Fibroblast of lung (primary cell): ENCODE data around the gene TAGLN2. TPM values are rescaled to one million over a fixed set of nuclear protein-coding genes. Genes with fewer than 3 reads are reported as not detected.

ENCODE experiments used
- DNase-seq, 2 donors: peaks; one replicate each; pipeline versions ENCODE4 v3.0.0 to v3.0.0-alpha.2; 2010; ENCODE audit warnings: low read depth in 2 of 2
- H2AFZ ChIP-seq: 2 replicates; pipeline ENCODE4 v1.5.1; 2012; ENCODE audit warnings: low read length, control low read depth, inconsistent platforms
- H3K27ac ChIP-seq: 2 replicates; pipeline ENCODE4 v1.5.1; 2011; ENCODE audit warnings: low read length, control low read depth; ENCODE audit not compliant: insufficient read depth
- H3K27me3 ChIP-seq: 2 replicates; pipeline ENCODE4 v1.5.1; 2011; ENCODE audit warnings: mild to moderate bottlenecking, low read length; ENCODE audit not compliant: control insufficient read depth, insufficient read depth
- H3K36me3 ChIP-seq: 2 replicates; pipeline ENCODE4 v1.5.1; 2011; ENCODE audit warnings: low read length; ENCODE audit not compliant: control insufficient read depth, insufficient read depth
- H3K4me1 ChIP-seq: 2 replicates; pipeline ENCODE4 v1.5.1; 2011; ENCODE audit warnings: low read length; ENCODE audit not compliant: control insufficient read depth, insufficient read depth; ENCODE audit errors: extremely low read depth
- H3K4me2 ChIP-seq: 2 replicates; pipeline ENCODE4 v1.5.1; 2011; ENCODE audit warnings: low read length, control low read depth; ENCODE audit not compliant: insufficient read depth; ENCODE audit errors: extremely low read depth
- H3K4me3 ChIP-seq, 4 experiments: fragments of 200-600 bp in 1 of 4; sonication (generic) in 1 of 4; replicated peaks in 1 of 4; 2 replicates each; pipeline ENCODE4 v1.5.1; 2011 to 2016; ENCODE audit warnings: low read length in 4 of 4, low read depth in 3 of 4, mild to moderate bottlenecking in 3 of 4, control low read depth in 2 of 4, inconsistent platforms in 1 of 4, mixed read lengths in 1 of 4; ENCODE audit not compliant: insufficient read depth in 1 of 4; ENCODE audit errors: control extremely low read depth in 1 of 4
- H3K79me2 ChIP-seq: 2 replicates; pipeline ENCODE4 v1.5.1; 2012; ENCODE audit warnings: mild to moderate bottlenecking, low read length, inconsistent platforms; ENCODE audit not compliant: control insufficient read depth, insufficient read depth
- H3K9ac ChIP-seq: 2 replicates; pipeline ENCODE4 v1.5.1; 2011; ENCODE audit warnings: mild to moderate bottlenecking, low read length, control low read depth; ENCODE audit not compliant: insufficient read depth
- H3K9me3 ChIP-seq: 2 replicates; pipeline ENCODE4 v1.5.1; 2012; ENCODE audit warnings: low read depth, low read length; ENCODE audit not compliant: control insufficient read depth, insufficient read depth
- H4K20me1 ChIP-seq: 2 replicates; pipeline ENCODE4 v1.5.1; 2011; ENCODE audit warnings: low read length; ENCODE audit not compliant: control insufficient read depth, insufficient read depth; ENCODE audit errors: extremely low read depth
- EZH2 ChIP-seq: IDR thresholded peaks from 2 replicates; pipeline ENCODE4 v1.5.1; 2012; ENCODE audit warnings: low read length, control low read depth, mild to moderate bottlenecking; ENCODE audit errors: missing control alignments
- polyA plus RNA-seq, 2 donors: library from polyadenylated mRNA; depleted of rRNA in 1 of 2; stranded (reverse) in 1 of 2; unstranded in 1 of 2; fragments of >200 nt; gene quantifications; 2 replicates each; pipeline ENCODE4 v1.2.1, GENCODE V29; 2011 to 2012; ENCODE audit warnings: missing spikeins in 1 of 2
- total RNA-seq: library from RNA; depleted of rRNA; stranded (reverse); fragments of >200 nt; gene quantifications from 2 replicates; pipeline ENCODE4 v1.2.1, GENCODE V29; 2014
- TF ChIP-seq, protein P1 (sequence below), 2 donors: IDR thresholded peaks in 1 of 2; conservative IDR thresholded peaks in 1 of 2; 1 replicate in 1 of 2; 2 replicates in 1 of 2; pipeline ENCODE4 v1.5.1; 2011 to 2012; ENCODE audit warnings: low read length in 2 of 2, control low read depth in 1 of 2, inconsistent platforms in 1 of 2, low read depth in 1 of 2, mild to moderate bottlenecking in 1 of 2

The TAGLN2 gene
- total and polyA plus RNA-seq, 2 donors (not counting 1 experiment from before 2014, with no cell fraction given), result 300 to 718 TPM

DNA sequence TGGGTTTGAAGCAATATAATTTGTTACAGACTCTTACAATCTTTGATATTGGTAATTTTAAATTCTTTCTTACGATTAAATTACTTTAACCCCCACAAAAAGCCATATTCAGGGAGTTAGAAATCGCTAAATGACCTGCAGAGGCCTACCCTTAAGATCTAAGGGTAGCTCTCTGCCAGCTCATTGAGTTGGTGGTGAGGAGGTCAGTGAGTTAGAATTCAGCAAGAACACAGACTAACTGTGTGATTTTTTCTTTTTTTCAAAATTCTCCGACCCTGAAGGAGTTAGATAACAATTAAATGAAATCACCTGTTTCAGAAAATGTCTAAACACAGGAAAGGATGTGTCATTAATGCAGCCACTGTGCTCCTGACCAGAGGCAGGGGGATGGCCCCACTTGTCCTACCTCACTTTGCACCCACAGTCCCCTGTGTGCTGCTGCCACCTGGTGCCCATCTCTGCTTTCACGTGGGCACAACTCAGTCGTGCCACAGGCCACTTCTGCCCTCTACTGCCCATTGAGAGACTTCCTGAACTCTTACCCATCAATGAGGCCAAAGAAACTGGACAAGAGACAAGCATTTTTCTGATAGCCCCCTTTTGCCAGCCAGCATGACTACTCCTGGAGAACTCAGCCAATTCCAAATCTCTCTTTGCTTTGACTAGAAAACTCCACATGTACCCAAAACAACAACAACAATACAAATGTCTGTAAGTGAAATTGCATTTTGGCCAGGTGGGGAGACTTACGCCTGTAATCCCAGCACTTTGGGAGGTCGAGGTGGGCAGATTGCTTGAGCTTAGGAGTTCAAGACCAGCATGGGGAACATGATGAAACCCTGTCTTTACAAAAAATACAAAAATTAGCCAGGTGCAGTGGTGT is 33.8 kb downstream of the TAGLN2 start:
- Histone ChIP-seq H3K36me3 (no peaks in the 10 kb centered on the region), H3K9ac (no peak overlapping the region), H3K79me2 (no peaks in the 10 kb centered on the region), H3K9me3 (no peaks in the 10 kb centered on the region), H2AFZ (no peak overlapping the region), H3K4me3 (no peak overlapping the region), H3K4me1 (peaks cover 10% of the 10 kb centered on the region), H3K4me2 (no peak overlapping the region), H3K27me3 (no peaks in the 10 kb centered on the region), H4K20me1 (no peaks in the 10 kb centered on the region), H3K27ac (no peak overlapping the region)
- no peak for TF ChIP-seq EZH2
- TF ChIP-seq, protein P1, sequence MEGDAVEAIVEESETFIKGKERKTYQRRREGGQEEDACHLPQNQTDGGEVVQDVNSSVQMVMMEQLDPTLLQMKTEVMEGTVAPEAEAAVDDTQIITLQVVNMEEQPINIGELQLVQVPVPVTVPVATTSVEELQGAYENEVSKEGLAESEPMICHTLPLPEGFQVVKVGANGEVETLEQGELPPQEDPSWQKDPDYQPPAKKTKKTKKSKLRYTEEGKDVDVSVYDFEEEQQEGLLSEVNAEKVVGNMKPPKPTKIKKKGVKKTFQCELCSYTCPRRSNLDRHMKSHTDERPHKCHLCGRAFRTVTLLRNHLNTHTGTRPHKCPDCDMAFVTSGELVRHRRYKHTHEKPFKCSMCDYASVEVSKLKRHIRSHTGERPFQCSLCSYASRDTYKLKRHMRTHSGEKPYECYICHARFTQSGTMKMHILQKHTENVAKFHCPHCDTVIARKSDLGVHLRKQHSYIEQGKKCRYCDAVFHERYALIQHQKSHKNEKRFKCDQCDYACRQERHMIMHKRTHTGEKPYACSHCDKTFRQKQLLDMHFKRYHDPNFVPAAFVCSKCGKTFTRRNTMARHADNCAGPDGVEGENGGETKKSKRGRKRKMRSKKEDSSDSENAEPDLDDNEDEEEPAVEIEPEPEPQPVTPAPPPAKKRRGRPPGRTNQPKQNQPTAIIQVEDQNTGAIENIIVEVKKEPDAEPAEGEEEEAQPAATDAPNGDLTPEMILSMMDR (conservative IDR thresholded peaks at IDR 0.05 in 1 of 2, IDR thresholded peaks at IDR 0.05 in 1 of 2; ENCODE audit: low read depth in 1 of 2, low read length in 2 of 2), result peak; percentile 97 to 100
- peak; percentile 86 to 91 for DNase-seq

DNA sequence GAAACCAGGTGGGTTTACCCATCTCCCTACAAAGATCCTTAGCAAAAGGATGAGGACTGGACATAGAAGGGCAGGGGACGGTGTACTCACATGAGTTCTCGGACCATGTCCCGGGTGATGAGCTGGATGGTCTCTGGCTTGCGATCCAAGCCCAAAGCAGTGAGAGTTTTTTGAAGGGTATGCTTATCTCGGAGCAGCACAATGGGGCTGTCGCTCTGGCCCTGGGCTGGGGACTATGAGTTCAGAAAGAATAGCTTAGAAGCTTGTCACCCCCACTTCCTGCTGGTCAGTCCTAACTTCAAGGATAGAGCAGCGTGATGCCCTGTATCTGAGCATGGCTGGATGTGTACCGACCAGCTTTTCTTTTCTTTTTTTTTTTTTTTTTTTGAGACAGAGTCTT is 34.9 kb downstream of the TAGLN2 start:
- TF ChIP-seq, protein P1 (conservative IDR thresholded peaks at IDR 0.05 in 1 of 2, IDR thresholded peaks at IDR 0.05 in 1 of 2; ENCODE audit: low read depth in 1 of 2, low read length in 2 of 2), result no peak
- no peak for TF ChIP-seq EZH2
- peak overlapping the region; percentile 63 for H3K27ac ChIP-seq
- H4K20me1 ChIP-seq, result no peaks in the 10 kb centered on the region
- H3K27me3 ChIP-seq, result no peaks in the 10 kb centered on the region
- no peaks in the 10 kb centered on the region for H3K9me3 ChIP-seq
- H3K9ac ChIP-seq, result no peak overlapping the region
- H3K4me1 ChIP-seq, result peaks cover 10% of the 10 kb centered on the region
- no peak overlapping the region for H3K4me3 ChIP-seq
- no peaks in the 10 kb centered on the region for H3K36me3 ChIP-seq
- peak overlapping the region; percentile 35 for H2AFZ ChIP-seq
- no peaks in the 10 kb centered on the region for H3K79me2 ChIP-seq
- DNase-seq, result no peak
- H3K4me2 ChIP-seq, result peak overlapping the region; percentile 55

DNA sequence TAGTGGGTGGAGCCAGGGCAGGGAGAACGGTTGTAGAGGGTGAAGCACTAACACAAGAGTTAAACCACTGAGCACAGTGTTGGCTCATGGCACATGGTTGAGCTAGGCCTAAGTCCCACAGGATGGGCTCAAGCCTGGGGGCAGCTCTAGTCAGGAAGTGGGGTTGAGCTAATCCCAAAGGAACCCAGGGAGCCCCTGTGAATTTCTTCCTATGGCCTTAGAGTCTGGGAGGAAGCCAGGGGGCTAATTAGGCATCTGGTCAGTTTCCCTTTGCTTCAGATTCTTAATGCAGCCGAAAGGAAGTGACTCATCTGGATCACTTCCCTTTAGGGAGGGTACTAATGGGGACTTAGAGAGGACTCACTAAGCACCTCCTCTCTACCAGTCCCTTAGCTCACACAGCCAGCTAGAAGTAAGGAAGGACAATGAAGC is 35.5 kb downstream of the TAGLN2 start:
- Histone ChIP-seq H3K4me2 (peak overlapping the region; percentile 55), H3K9ac (no peak overlapping the region), H3K4me3 (no peak overlapping the region)

More for the DNA sequence above, 35.5 kb downstream of the TAGLN2 start:
- H3K27me3 ChIP-seq, result no peaks in the 10 kb centered on the region
- peaks cover 10% of the 10 kb centered on the region for H3K4me1 ChIP-seq
- peak overlapping the region; percentile 64 for H2AFZ ChIP-seq
- no peak for TF ChIP-seq EZH2
- TF ChIP-seq, protein P1 (conservative IDR thresholded peaks at IDR 0.05 in 1 of 2, IDR thresholded peaks at IDR 0.05 in 1 of 2; ENCODE audit: low read depth in 1 of 2, low read length in 2 of 2), result no peak
- H3K36me3 ChIP-seq, result no peaks in the 10 kb centered on the region
- H3K27ac ChIP-seq, result peak overlapping the region; percentile 69
- H4K20me1 ChIP-seq, result no peaks in the 10 kb centered on the region
- no peaks in the 10 kb centered on the region for H3K79me2 ChIP-seq
- peak; percentile 92 to 96 for DNase-seq
- H3K9me3 ChIP-seq, result no peaks in the 10 kb centered on the region
